D721Med (cell line): ENCODE data around the gene CR2.
"Not testable (repeated sequence)": the region's sequence is repeated elsewhere in the genome, so short reads cannot be mapped to it uniquely, and the experiment has no call there.

ENCODE experiments used
- DNase-seq: peaks from one replicate; pipeline ENCODE4 v3.0.0; 2011; ENCODE audit warnings: low spot score; ENCODE audit not compliant: insufficient read length
- FAIRE-seq: peaks from 2 replicates; lab custom pipeline; 2011; peaks lifted over from hg19 to GRCh38; lab: Jason Lieb, UNC
- TF ChIP-seq, protein P1 (sequence below): IDR thresholded peaks from 2 replicates; pipeline ENCODE4 v1.5.1; 2012; ENCODE audit warnings: mild to moderate bottlenecking, control low read depth; ENCODE audit not compliant: insufficient read depth; ENCODE audit errors: missing control alignments

Gene CR2

DNA sequence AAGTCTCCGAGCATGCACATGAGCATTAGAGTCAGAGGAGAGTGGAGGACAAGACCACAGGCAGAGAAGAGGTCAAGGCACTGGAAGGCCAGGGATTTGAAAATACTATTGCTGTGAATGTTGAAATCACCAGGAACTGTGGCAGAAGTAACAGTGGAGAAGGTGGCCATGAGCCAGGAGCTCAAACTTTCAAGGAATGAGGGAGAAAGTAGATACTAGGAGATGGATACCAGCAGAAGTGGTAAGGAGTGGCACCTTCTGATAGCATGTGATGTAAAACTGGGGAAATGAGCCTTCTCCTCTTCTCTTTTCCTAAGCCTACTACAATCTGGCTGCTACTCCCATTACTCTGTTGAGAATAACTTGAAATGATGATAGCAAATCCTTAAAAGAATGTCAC, 40.0 kb downstream of the CR2 start:
- no peak for DNase-seq
- FAIRE-seq = no peak
- TF ChIP-seq, protein P1, sequence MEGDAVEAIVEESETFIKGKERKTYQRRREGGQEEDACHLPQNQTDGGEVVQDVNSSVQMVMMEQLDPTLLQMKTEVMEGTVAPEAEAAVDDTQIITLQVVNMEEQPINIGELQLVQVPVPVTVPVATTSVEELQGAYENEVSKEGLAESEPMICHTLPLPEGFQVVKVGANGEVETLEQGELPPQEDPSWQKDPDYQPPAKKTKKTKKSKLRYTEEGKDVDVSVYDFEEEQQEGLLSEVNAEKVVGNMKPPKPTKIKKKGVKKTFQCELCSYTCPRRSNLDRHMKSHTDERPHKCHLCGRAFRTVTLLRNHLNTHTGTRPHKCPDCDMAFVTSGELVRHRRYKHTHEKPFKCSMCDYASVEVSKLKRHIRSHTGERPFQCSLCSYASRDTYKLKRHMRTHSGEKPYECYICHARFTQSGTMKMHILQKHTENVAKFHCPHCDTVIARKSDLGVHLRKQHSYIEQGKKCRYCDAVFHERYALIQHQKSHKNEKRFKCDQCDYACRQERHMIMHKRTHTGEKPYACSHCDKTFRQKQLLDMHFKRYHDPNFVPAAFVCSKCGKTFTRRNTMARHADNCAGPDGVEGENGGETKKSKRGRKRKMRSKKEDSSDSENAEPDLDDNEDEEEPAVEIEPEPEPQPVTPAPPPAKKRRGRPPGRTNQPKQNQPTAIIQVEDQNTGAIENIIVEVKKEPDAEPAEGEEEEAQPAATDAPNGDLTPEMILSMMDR = no peak

GRCh38 chr1:207495281-207495680, 41.2 kb downstream of the CR2 start:
- not testable (repeated sequence) for FAIRE-seq, DNase-seq

DNA sequence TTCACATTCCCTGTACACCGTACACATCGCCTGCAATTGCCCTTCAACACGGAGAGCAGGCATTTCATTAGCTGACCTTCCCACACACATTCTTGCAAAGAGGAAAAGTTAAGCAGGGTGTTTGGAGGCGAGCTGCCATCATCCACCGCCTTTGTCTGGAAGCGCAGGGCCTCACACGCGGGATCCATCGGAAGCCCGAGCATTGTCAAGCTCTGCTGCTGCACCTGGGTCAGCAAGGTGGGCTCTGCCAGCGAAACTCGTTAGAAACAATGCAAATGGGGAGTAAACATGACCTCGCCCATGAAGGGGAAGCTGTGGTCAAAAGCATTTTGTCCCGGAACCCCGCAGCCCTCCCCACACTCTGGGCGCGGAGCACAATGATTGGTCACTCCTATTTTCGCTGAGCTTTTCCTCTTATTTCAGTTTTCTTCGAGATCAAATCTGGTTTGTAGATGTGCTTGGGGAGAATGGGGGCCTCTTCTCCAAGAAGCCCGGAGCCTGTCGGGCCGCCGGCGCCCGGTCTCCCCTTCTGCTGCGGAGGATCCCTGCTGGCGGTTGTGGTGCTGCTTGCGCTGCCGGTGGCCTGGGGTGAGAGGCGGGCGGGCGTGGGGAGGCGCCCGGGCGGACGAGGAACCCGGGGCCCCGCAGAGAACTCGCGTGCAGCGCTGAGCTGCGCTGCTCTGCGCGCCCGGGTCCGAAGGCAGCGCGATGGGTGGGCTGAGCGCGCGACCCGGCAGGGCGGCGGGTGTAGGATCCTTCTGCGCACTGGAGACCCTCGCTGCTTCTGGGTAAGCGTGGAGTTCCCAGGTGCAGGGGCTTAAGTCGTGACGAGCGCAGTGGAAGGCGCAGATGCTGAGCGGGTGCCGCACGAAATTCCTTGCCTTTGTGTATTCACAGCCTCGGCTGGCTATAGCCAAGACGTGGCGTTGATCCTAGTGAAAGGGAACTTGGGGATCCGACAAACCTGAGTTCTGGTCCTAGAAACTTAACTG, 42.0 kb downstream of the CR2 start, which contains the start of gene CR1:
CR1 (plus strand) TSS at position 357 of the 992 bp plus-strand sequence; CDS start at position 468, 111 bp downstream.
- DNase-seq (no peak), FAIRE-seq (no peak)
- TF ChIP-seq, protein P1 = no peak

- DNase-seq (no peak), FAIRE-seq (no peak)
- TF ChIP-seq, protein P1 = no peak
Observed at GRCh38 chr1:207497941-207498340, 43.8 kb downstream of the CR2 start.

GRCh38 chr1:207499573-207499972, 45.4 kb downstream of the CR2 start:
- DNase-seq = no peak
- FAIRE-seq = no peak
- TF ChIP-seq, protein P1 = peak; percentile 98

- DNase-seq (no peak), FAIRE-seq (no peak)
- TF ChIP-seq, protein P1 = no peak
Observed at GRCh38 chr1:207500306-207500705, 46.2 kb downstream of the CR2 start.

DNA sequence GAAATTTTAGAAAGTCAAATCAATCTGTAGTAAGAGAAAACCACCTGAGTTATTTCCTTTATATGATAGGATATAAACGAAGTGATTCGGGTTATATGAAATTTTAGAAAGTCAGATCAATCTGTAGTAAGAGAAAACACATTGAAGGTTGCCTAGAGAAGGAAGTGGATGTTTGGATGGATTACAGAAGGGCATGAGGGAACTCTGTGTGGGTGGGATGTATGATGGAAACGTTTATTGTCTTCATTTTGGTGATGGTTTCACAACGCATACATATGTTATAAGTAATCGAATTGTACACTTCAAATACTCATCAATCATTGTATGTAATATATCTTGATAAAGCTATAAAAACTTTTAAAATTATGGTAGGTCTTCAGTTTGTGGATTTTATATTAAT, 46.9 kb downstream of the CR2 start:
- FAIRE-seq = no peak
- DNase-seq = no peak
- TF ChIP-seq, protein P1 = no peak
